Psoas muscle (tissue), 8 donors: Measurements from ENCODE around the gene ZDHHC3. TPM values are rescaled to one million over a fixed set of nuclear protein-coding genes. Genes with fewer than 3 reads are reported as not detected.

Source experiments
- ATAC-seq, 4 donors: fragments of 200-7000 bp; cut with Tn5 transposase; one replicate each; pipeline ENCODE4 v1.9.1; 2020; ENCODE audit warnings: moderate library complexity in 3 of 4, mild to moderate bottlenecking in 2 of 4
- DNase-seq, 2 donors: peaks; one replicate each; pipeline ENCODE4 v3.0.0-alpha.2; 2020
- H3K27ac ChIP-seq: fragments of 200-600 bp; one replicate; pipeline ENCODE4 v1.8.0; 2022
- H3K27me3 ChIP-seq, 3 donors: fragments of 200-600 bp in 1 of 3; one replicate each; pipeline versions ENCODE4 v1.6.1 to v1.8.0; 2013 to 2022; ENCODE audit warnings: low read length in 2 of 3, mild to moderate bottlenecking in 2 of 3, moderate library complexity in 1 of 3; ENCODE audit not compliant: insufficient read depth in 3 of 3
- H3K36me3 ChIP-seq, 2 donors: fragments of 200-600 bp in 1 of 2; one replicate each; pipeline versions ENCODE4 v1.6.1 to v1.8.0; 2013 to 2022; ENCODE audit warnings: low read depth in 1 of 2, mild to moderate bottlenecking in 1 of 2, moderate library complexity in 1 of 2; ENCODE audit not compliant: insufficient read depth in 1 of 2
- H3K4me1 ChIP-seq: fragments of 200-600 bp; one replicate; pipeline ENCODE4 v1.8.0; 2022
- H3K4me3 ChIP-seq: fragments of 200-600 bp; one replicate; pipeline ENCODE4 v1.8.0; 2022; ENCODE audit warnings: mild to moderate bottlenecking
- H3K9me3 ChIP-seq: fragments of 200-600 bp; one replicate; pipeline ENCODE4 v1.8.0; 2022
- CTCF ChIP-seq: fragments of 200-600 bp; IDR thresholded peaks from one replicate; pipeline ENCODE4 v1.8.0; 2022; ENCODE audit warnings: antibody characterized with exemption
- WGBS, 3 donors: extraction: QIAGEN DNeasy Blood & Tissue Kit; methylation state at CpG; one replicate each; pipeline versions ENCODE4 v1.1.6 to v1.1.7; 2013; 5-methylcytosine and 5-hydroxymethylcytosine counted together
- intact Hi-C, 2 donors: fragments of 100-400 bp; cut with DNase I; formaldehyde crosslinking; loops; one replicate each; pipeline versions ENCODE4 v1.11.0 to v1.14.2; 2022
- polyA plus RNA-seq, 3 donors: library from polyadenylated mRNA; stranded (reverse); fragments of 200-250 nt; gene quantifications; one replicate each; pipeline ENCODE4 v1.2.3, GENCODE V29; 2013
- total RNA-seq, 4 donors: library from RNA; stranded (reverse); fragmentation: NEBNext Ultra II Directional in 2 of 4; extraction: Animal tissue kit (Norgen Biotek cat#: 25700) in 2 of 4; gene quantifications; one replicate each; pipeline versions ENCODE4 v1.2.1 to v1.2.4, GENCODE V29; 2021 to 2023
- donor health status: healthy with polysubstance abuse.
- donor health status: DM: no; HTN: no; CAD: no; lungs with moderate emphysema.
- donor health status: Bipolar disorder and iron deficiency.
- donor health status: healthy.
- donor health status: DM: yes; HTN: yes; CAD: no.
- donor health status: DM: no; HTN: no; CAD: no.
- donor health status: DM: no; HTN: no; CAD: no.
- donor health status: DM: yes; HTN: yes; CAD: no.

The ZDHHC3 gene
- total and polyA plus RNA-seq, 7 donors, result 22.2 to 58.3 (median 40.8) TPM

- H3K4me1 ChIP-seq, result no peaks in the 10 kb centered on the region
- intact Hi-C loops, result no loop called here
Observed at GRCh38 chr3:44968447-44968858, 7.5 kb downstream of the ZDHHC3 start.

GRCh38 chr3:44966795-44967278, 9.1 kb downstream of the ZDHHC3 start:
- no peak for TF ChIP-seq CTCF
- Histone ChIP-seq H3K4me3 (no peak overlapping the region), H3K36me3 (peaks cover 0 to 9% of the 10 kb centered on the region in 2 donors), H3K4me1 (peaks cover 3% of the 10 kb centered on the region), H3K27ac (no peak overlapping the region), H3K9me3 (no peaks in the 10 kb centered on the region), H3K27me3 (no peaks in the 10 kb centered on the region)
- ATAC-seq (no peak), DNase-seq (no peak)
- intact Hi-C loops, result no loop called here
- WGBS, 3 donors, result 82 to 90% (median 89%) methylated on average over 3 of the region's 3 CpGs

More at GRCh38 chr3:44968447-44968858, 7.5 kb downstream of the ZDHHC3 start:
- WGBS, 3 donors, result 93 to 95% (median 95%) methylated on average over 6 of the region's 6 CpGs
- no peak overlapping the region for H3K27ac ChIP-seq
- peaks cover 0 to 9% of the 10 kb centered on the region in 2 donors for H3K36me3 ChIP-seq
- no peak for ATAC-seq
- DNase-seq, result no peak
- TF ChIP-seq CTCF, result no peak
- H3K9me3 ChIP-seq, result no peaks in the 10 kb centered on the region
- no peak overlapping the region for H3K4me3 ChIP-seq
- no peaks in the 10 kb centered on the region for H3K27me3 ChIP-seq

- ATAC-seq (no peak), DNase-seq (no peak)
- Histone ChIP-seq H3K9me3 (no peaks in the 10 kb centered on the region), H3K4me3 (no peak overlapping the region), H3K27ac (no peak overlapping the region), H3K36me3 (no peaks in the 10 kb centered on the region), H3K4me1 (peaks cover 3% of the 10 kb centered on the region), H3K27me3 (no peaks in the 10 kb centered on the region)
- intact Hi-C loops, result no loop called here
- 85 to 93% (median 90%) methylated on average over 3 of the region's 3 CpGs for WGBS, 3 donors
- no peak for TF ChIP-seq CTCF
Observed at GRCh38 chr3:44965165-44965564, 10.8 kb downstream of the ZDHHC3 start.

- no peaks in the 10 kb centered on the region for H3K27me3 ChIP-seq
- WGBS, 3 donors, result 80 to 93% (median 90%) methylated on average over 4 of the region's 4 CpGs
- intact Hi-C loops, result no loop called here
- DNase-seq, result no peak
- H3K27ac ChIP-seq, result no peak overlapping the region
- no peaks in the 10 kb centered on the region for H3K9me3 ChIP-seq
- peaks cover 0 to 5% of the 10 kb centered on the region in 2 donors for H3K36me3 ChIP-seq
- no peak overlapping the region for H3K4me3 ChIP-seq
- no peak for ATAC-seq
- H3K4me1 ChIP-seq, result peaks cover 3% of the 10 kb centered on the region
- no peak for TF ChIP-seq CTCF
Observed at GRCh38 chr3:44963571-44964325, 12.2 kb downstream of the ZDHHC3 start.
